Right atrium auricular region (tissue), 2 donors: ENCODE data around the gene ZIM2. TPM values are rescaled to one million over a fixed set of nuclear protein-coding genes. Genes with fewer than 3 reads are reported as not detected.

Source experiments
- DNase-seq: peaks from one replicate; pipeline ENCODE4 v3.0.0-alpha.2; 2019; ENCODE audit warnings: low spot score
- H3K27ac ChIP-seq, 2 donors: fragments of 200-600 bp; sonication (generic); 1 replicate in 1 of 2; 2 replicates in 1 of 2; pipeline ENCODE4 v1.5.1; 2016 to 2019
- H3K27me3 ChIP-seq, 2 donors: fragments of 200-600 bp; sonication (generic); one replicate each; pipeline versions ENCODE4 v1.5.1 to v1.6.0; 2017 to 2019
- H3K36me3 ChIP-seq: fragments of 200-600 bp; sonication (generic); one replicate; pipeline ENCODE4 v1.5.1; 2016
- H3K4me1 ChIP-seq, 2 donors: fragments of 200-600 bp; sonication (generic); one replicate each; pipeline versions ENCODE4 v1.5.1 to v1.6.0; 2017 to 2019
- H3K4me3 ChIP-seq, 2 donors: fragments of 200-600 bp; sonication (generic); 1 replicate in 1 of 2; 2 replicates in 1 of 2; pipeline ENCODE4 v1.5.1; 2017 to 2019; ENCODE audit warnings: mild to moderate bottlenecking in 1 of 2, moderate library complexity in 1 of 2
- H3K9me3 ChIP-seq, 2 donors: fragments of 200-600 bp; sonication (generic); one replicate each; pipeline ENCODE4 v1.5.1; 2019
- CTCF ChIP-seq, 2 donors: fragments of 200-600 bp; sonication (generic); IDR thresholded peaks; one replicate each; pipeline ENCODE4 v1.5.1; 2019; ENCODE audit warnings: antibody characterized with exemption in 2 of 2
- total RNA-seq, 2 donors: library from RNA; depleted of rRNA; stranded (reverse); fragments of >200 nt; gene quantifications; one replicate each; pipeline ENCODE4 v1.1.0, GENCODE V29; 2016

The ZIM2 gene
- total RNA-seq, 2 donors from 2014 or later = not detected

GRCh38 chr19:56875717-56876116 is 35.2 kb upstream of the ZIM2 start:
- H3K4me3 ChIP-seq = no peak overlapping the region
- peaks cover 0 to 11% of the 10 kb centered on the region in 2 donors for H3K9me3 ChIP-seq
- DNase-seq = no peak
- H3K27ac ChIP-seq = no peak overlapping the region
- H3K36me3 ChIP-seq = no peaks in the 10 kb centered on the region
- H3K27me3 ChIP-seq = no peaks in the 10 kb centered on the region
- TF ChIP-seq CTCF (IDR thresholded peaks at IDR 0.05) = no peak
- H3K4me1 ChIP-seq = no peaks in the 10 kb centered on the region

- H3K27ac ChIP-seq = no peak overlapping the region
- H3K36me3 ChIP-seq = no peaks in the 10 kb centered on the region
- H3K27me3 ChIP-seq = no peaks in the 10 kb centered on the region
- H3K9me3 ChIP-seq = peaks cover 0 to 10% of the 10 kb centered on the region in 2 donors
- DNase-seq = no peak
- TF ChIP-seq CTCF (IDR thresholded peaks at IDR 0.05) = no peak
- H3K4me1 ChIP-seq = no peaks in the 10 kb centered on the region
- H3K4me3 ChIP-seq = no peak overlapping the region
Measured at GRCh38 chr19:56874530-56874929, 34.0 kb upstream of the ZIM2 start.

- H3K27me3 ChIP-seq = no peaks in the 10 kb centered on the region
- no peak for TF ChIP-seq CTCF (IDR thresholded peaks at IDR 0.05)
- H3K9me3 ChIP-seq = peaks cover 0 to 10% of the 10 kb centered on the region in 2 donors
- DNase-seq = no peak
- H3K4me1 ChIP-seq = no peaks in the 10 kb centered on the region
- H3K4me3 ChIP-seq = no peak overlapping the region
- H3K36me3 ChIP-seq = no peaks in the 10 kb centered on the region
- H3K27ac ChIP-seq = no peak overlapping the region
Measured at GRCh38 chr19:56873493-56873892, 33.0 kb upstream of the ZIM2 start.

DNA sequence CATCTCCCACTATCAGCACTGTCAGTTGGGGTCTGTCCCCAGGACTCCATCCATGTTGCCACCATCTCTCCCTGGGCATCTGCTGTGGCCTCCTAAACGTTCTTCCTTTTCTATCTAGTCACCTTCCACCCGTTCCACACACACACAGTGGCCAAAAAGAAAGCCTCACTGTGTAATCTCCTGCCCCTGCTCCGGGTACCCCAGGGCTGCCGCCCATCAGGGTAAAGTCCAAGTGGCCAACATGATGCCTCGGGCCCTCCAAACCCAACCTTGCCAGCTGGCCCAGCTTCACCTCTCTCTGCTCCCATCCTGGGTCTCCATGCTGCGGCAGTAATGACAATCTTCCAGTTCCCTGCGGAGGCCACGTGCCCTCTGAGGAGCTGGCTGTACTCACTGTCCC is 29.4 kb upstream of the ZIM2 start:
- no peak overlapping the region for H3K27ac ChIP-seq
- no peak for DNase-seq
- peaks cover 0 to 8% of the 10 kb centered on the region in 2 donors for H3K9me3 ChIP-seq
- no peaks in the 10 kb centered on the region for H3K27me3 ChIP-seq
- H3K36me3 ChIP-seq = no peaks in the 10 kb centered on the region
- no peak for TF ChIP-seq CTCF (IDR thresholded peaks at IDR 0.05)
- H3K4me3 ChIP-seq = no peak overlapping the region
- no peaks in the 10 kb centered on the region for H3K4me1 ChIP-seq

DNA sequence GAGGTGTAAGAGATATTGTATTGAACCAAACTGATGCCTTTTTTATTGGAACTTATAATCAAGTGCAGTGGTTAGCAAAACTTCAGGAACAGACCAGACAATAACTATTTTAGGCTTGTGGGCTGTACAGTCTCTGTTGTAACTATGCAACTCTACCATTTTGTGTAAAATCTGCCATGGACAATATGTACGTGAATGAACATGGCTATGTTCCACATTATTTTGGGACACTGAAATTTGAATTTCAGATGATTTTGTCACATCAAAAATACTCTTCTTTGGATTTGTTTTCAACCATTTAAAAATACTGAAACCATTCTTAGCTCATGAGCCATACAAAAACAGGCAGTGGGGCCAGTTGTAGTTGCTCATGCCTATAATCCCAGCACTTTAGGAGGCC is 27.9 kb upstream of the ZIM2 start:
- Histone ChIP-seq H3K27me3 (no peaks in the 10 kb centered on the region), H3K27ac (no peak overlapping the region), H3K4me1 (no peaks in the 10 kb centered on the region), H3K4me3 (no peak overlapping the region), H3K9me3 (no peaks in the 10 kb centered on the region), H3K36me3 (no peaks in the 10 kb centered on the region)
- no peak for TF ChIP-seq CTCF (IDR thresholded peaks at IDR 0.05)
- DNase-seq = no peak

DNA sequence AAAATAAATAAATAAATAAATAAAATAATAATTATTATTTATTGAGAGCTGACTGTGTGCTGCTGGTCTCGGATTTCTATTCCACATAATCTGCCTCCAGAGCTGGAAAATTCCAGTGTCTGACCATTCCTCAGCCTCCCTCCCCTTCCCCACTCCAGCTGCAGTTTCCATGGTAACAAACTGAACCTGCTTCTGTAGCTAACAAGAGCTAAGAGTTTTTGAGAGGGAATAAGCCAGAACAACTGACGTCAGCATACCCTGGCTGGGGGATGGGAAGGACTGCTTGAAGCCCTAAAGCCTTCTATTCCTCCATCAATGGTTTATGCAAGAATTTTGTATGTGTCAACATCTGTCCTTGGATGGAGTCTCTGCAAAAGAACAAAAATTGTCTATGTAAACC is 26.0 kb upstream of the ZIM2 start:
- Histone ChIP-seq H3K27ac (no peak overlapping the region), H3K4me3 (no peak overlapping the region), H3K27me3 (no peaks in the 10 kb centered on the region), H3K36me3 (no peaks in the 10 kb centered on the region), H3K9me3 (no peaks in the 10 kb centered on the region), H3K4me1 (no peaks in the 10 kb centered on the region)
- TF ChIP-seq CTCF (IDR thresholded peaks at IDR 0.05) = no peak
- DNase-seq = no peak
